ENCODE data around the gene HMOX1. TPM values are rescaled to one million over a fixed set of nuclear protein-coding genes. Genes with fewer than 3 reads are reported as not detected.
"Not testable (repeated sequence)": the region's sequence is repeated elsewhere in the genome, so short reads cannot be mapped to it uniquely, and the experiment has no call there.

The HMOX1 gene
- total RNA-seq, 5 donors from 2014 or later (not counting 1 experiment from before 2014, with no cell fraction given): 0.40 to 2.4 (median 1.0) TPM

DNA sequence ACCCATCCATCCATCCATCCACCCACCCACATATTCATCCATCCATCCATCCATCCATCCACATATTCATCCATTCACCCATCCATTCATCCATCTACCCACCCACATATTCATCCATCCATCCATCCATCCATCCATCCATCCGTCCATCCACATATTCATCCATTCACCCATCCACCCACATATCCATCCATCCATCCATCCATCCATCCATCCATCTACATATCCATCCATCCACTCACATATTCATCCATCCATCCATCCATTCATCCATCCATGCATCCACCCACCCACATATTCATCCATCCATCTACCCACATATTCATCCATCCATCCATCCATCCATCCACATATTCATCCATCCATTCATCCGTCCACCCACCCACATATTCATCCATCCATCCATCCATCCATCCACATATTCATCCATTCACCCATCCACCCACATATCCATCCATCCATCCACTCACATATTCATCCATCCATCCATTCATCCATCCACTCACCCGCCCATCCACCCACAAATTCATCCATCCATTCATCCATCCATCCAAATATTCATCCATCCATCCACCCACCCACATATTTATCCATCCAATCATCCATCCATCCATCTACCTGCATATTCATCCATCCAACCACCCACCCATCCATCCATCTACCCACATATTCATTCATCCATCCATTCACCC, 57.9 kb downstream of the HMOX1 start:
- H3K27ac ChIP-seq (ENCODE audit: low read length); POLR2A ChIA-PET; H3K4me3 ChIP-seq (ENCODE audit: control insufficient read depth in 1 of 2, extremely low read depth in 1 of 2, low read length in 1 of 2); H3K36me3 ChIP-seq (ENCODE audit: control insufficient read depth in 2 of 2, extremely low read depth in 1 of 2, insufficient read depth in 1 of 2, low read length in 1 of 2); H3K27me3 Mint-ChIP-seq; H3K27ac Mint-ChIP-seq; H3K4me1 Mint-ChIP-seq; H3K4me1 ChIP-seq (ENCODE audit: control insufficient read depth in 1 of 2, extremely low read depth in 1 of 2, insufficient read depth in 2 of 2, low read length in 2 of 2); H3K4me3 Mint-ChIP-seq; CTCF ChIA-PET; H3K9me3 ChIP-seq; DNase-seq; H3K9me3 Mint-ChIP-seq; ATAC-seq (replicated peaks in 1 of 4); H3K27me3 ChIP-seq (replicated peaks in 1 of 2; ENCODE audit: control insufficient read depth in 2 of 2, extremely low read depth in 1 of 2, insufficient read depth in 2 of 2, low read length in 1 of 2): not testable (repeated sequence)
- WGBS (ENCODE audit: insufficient coverage): 83% methylated on average over 3 of the region's 3 CpGs
- H3K36me3 Mint-ChIP-seq: peaks cover 25% of the 10 kb centered on the region

DNA sequence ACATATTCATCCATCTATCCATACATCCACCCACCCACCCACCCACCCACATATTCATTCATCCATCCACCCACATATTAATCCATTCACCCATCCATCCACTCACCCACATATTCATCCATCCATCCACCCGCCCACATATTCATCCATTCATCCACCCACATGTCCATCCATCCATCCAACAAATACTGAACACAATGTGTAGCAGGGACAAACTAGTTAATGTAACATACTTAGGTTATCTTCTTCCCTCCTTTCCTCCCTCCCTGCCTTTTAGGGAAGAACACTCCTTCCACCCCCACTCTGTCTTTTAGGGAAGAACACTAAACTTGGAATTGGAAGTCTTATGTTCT, 58.4 kb downstream of the HMOX1 start:
- POLR2A ChIA-PET: no interaction called here
- Histone ChIP-seq H3K27me3 (replicated peaks in 1 of 2; ENCODE audit: control insufficient read depth in 2 of 2, extremely low read depth in 1 of 2, insufficient read depth in 2 of 2, low read length in 1 of 2) (no peaks in the 10 kb centered on the region), H3K9me3 (no peaks in the 10 kb centered on the region), H3K27ac (ENCODE audit: low read length) (no peak overlapping the region), H3K4me3 (ENCODE audit: control insufficient read depth in 1 of 2, extremely low read depth in 1 of 2, low read length in 1 of 2) (no peak overlapping the region), H3K4me1 (ENCODE audit: control insufficient read depth in 1 of 2, extremely low read depth in 1 of 2, insufficient read depth in 2 of 2, low read length in 2 of 2) (no peaks in the 10 kb centered on the region), H3K36me3 (ENCODE audit: control insufficient read depth in 2 of 2, extremely low read depth in 1 of 2, insufficient read depth in 1 of 2, low read length in 1 of 2) (peaks cover 0 to 3% of the 10 kb centered on the region in 2 donors)
- CTCF ChIA-PET: no interaction called here
- H3K4me3 Mint-ChIP-seq: no peak overlapping the region
- H3K4me1 Mint-ChIP-seq: no peaks in the 10 kb centered on the region
- no peaks in the 10 kb centered on the region for H3K9me3 Mint-ChIP-seq
- WGBS (ENCODE audit: insufficient coverage): 100% methylated on average over 1 of the region's 1 CpG
- ATAC-seq (replicated peaks in 1 of 4): no peak
- H3K27ac Mint-ChIP-seq: no peak overlapping the region
- peaks cover 21% of the 10 kb centered on the region for H3K36me3 Mint-ChIP-seq
- H3K27me3 Mint-ChIP-seq: no peaks in the 10 kb centered on the region
- no peak for DNase-seq

DNA sequence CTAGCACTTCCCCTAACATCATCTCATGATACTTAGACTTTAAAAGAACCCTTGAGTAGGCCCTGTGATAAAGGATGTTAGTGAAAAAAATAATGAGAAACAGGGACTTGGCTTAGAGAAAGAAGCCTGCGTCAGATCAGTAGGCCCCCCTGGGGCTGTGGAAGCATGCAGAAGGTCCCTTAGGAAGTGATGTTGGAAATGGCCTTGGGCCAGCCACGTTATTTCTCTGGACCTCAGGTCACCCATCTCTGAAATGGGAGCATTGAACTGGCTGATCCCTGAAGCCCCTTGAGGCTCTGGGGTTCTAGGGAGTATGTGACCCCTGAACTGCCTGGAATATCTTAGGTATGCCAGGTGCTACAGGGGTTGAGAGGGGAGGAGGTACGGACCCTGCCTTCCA, 59.2 kb downstream of the HMOX1 start:
- Histone ChIP-seq H3K4me3 (ENCODE audit: control insufficient read depth in 1 of 2, extremely low read depth in 1 of 2, low read length in 1 of 2) (no peak overlapping the region), H3K9me3 (no peaks in the 10 kb centered on the region), H3K4me1 (ENCODE audit: control insufficient read depth in 1 of 2, extremely low read depth in 1 of 2, insufficient read depth in 2 of 2, low read length in 2 of 2) (no peaks in the 10 kb centered on the region), H3K36me3 (ENCODE audit: control insufficient read depth in 2 of 2, extremely low read depth in 1 of 2, insufficient read depth in 1 of 2, low read length in 1 of 2) (no peaks in the 10 kb centered on the region), H3K27me3 (replicated peaks in 1 of 2; ENCODE audit: control insufficient read depth in 2 of 2, extremely low read depth in 1 of 2, insufficient read depth in 2 of 2, low read length in 1 of 2) (no peaks in the 10 kb centered on the region), H3K27ac (ENCODE audit: low read length) (no peak overlapping the region)
- H3K36me3 Mint-ChIP-seq: peaks cover 18% of the 10 kb centered on the region
- ATAC-seq (replicated peaks in 1 of 4) (no peak), DNase-seq (no peak)
- H3K4me1 Mint-ChIP-seq: no peaks in the 10 kb centered on the region
- no peak overlapping the region for H3K4me3 Mint-ChIP-seq
- no peaks in the 10 kb centered on the region for H3K27me3 Mint-ChIP-seq
- H3K9me3 Mint-ChIP-seq: no peaks in the 10 kb centered on the region
- CTCF ChIA-PET: no interaction called here
- 89% methylated on average over 2 of the region's 3 CpGs for WGBS (ENCODE audit: insufficient coverage)
- no peak overlapping the region for H3K27ac Mint-ChIP-seq
- POLR2A ChIA-PET: no interaction called here

GRCh38 chr22:35441489-35442100, 60.7 kb downstream of the HMOX1 start:
- 93% methylated on average over 9 of the region's 9 CpGs for WGBS (ENCODE audit: insufficient coverage)
- H3K4me3 ChIP-seq (ENCODE audit: control insufficient read depth in 1 of 2, extremely low read depth in 1 of 2, low read length in 1 of 2): no peak overlapping the region
- peaks cover 18% of the 10 kb centered on the region for H3K36me3 Mint-ChIP-seq
- H3K27me3 ChIP-seq (replicated peaks in 1 of 2; ENCODE audit: control insufficient read depth in 2 of 2, extremely low read depth in 1 of 2, insufficient read depth in 2 of 2, low read length in 1 of 2): no peaks in the 10 kb centered on the region
- no peak overlapping the region for H3K4me3 Mint-ChIP-seq
- H3K27ac Mint-ChIP-seq: no peak overlapping the region
- ATAC-seq (replicated peaks in 1 of 4): no peak
- no peaks in the 10 kb centered on the region for H3K9me3 ChIP-seq
- ChIA-PET POLR2A (no interaction called here), CTCF (no interaction called here)
- no peaks in the 10 kb centered on the region for H3K4me1 ChIP-seq (ENCODE audit: control insufficient read depth in 1 of 2, extremely low read depth in 1 of 2, insufficient read depth in 2 of 2, low read length in 2 of 2)
- H3K27me3 Mint-ChIP-seq: no peaks in the 10 kb centered on the region
- no peak overlapping the region for H3K27ac ChIP-seq (ENCODE audit: low read length)
- no peaks in the 10 kb centered on the region for H3K9me3 Mint-ChIP-seq
- DNase-seq: no peak
- H3K4me1 Mint-ChIP-seq: no peaks in the 10 kb centered on the region
- no peaks in the 10 kb centered on the region for H3K36me3 ChIP-seq (ENCODE audit: control insufficient read depth in 2 of 2, extremely low read depth in 1 of 2, insufficient read depth in 1 of 2, low read length in 1 of 2)

DNA sequence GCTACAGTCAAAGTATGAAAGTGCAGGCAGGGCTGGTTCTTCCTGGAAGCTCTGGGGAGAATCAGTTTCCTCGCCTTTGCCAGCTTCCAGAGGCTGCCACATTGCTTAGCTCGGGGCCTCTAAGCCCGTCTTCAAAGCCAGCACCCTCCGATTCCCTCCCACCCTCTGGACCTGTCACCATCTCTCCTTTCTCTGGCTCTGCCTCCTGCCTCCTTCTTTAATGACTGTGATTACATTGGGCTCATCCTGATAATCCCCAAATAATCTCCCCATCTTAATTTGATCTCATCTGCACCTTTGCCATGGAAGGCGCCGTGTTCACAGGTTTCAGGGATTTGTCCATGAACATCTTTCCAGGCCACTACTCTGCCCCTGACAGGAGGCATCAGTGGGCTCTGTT, 61.6 kb downstream of the HMOX1 start:
- 96% methylated on average over 3 of the region's 6 CpGs for WGBS (ENCODE audit: insufficient coverage)
- no peak overlapping the region for H3K4me3 Mint-ChIP-seq
- no peaks in the 10 kb centered on the region for H3K4me1 ChIP-seq (ENCODE audit: control insufficient read depth in 1 of 2, extremely low read depth in 1 of 2, insufficient read depth in 2 of 2, low read length in 2 of 2)
- no peak overlapping the region for H3K27ac ChIP-seq (ENCODE audit: low read length)
- H3K27me3 ChIP-seq (replicated peaks in 1 of 2; ENCODE audit: control insufficient read depth in 2 of 2, extremely low read depth in 1 of 2, insufficient read depth in 2 of 2, low read length in 1 of 2): no peaks in the 10 kb centered on the region
- H3K27ac Mint-ChIP-seq: no peak overlapping the region
- ChIA-PET POLR2A (interaction anchor here in 1 of 2 donors (0.7 kb wide), 1 partner anchor 69 kb away, joined by 3 read pairs; no protein-coding TSS in a partner anchor), CTCF (no interaction called here)
- peaks cover 14% of the 10 kb centered on the region for H3K36me3 Mint-ChIP-seq
- H3K9me3 ChIP-seq: no peaks in the 10 kb centered on the region
- H3K4me1 Mint-ChIP-seq: no peaks in the 10 kb centered on the region
- H3K4me3 ChIP-seq (ENCODE audit: control insufficient read depth in 1 of 2, extremely low read depth in 1 of 2, low read length in 1 of 2): no peak overlapping the region
- no peaks in the 10 kb centered on the region for H3K36me3 ChIP-seq (ENCODE audit: control insufficient read depth in 2 of 2, extremely low read depth in 1 of 2, insufficient read depth in 1 of 2, low read length in 1 of 2)
- DNase-seq (no peak), ATAC-seq (replicated peaks in 1 of 4) (no peak)
- H3K27me3 Mint-ChIP-seq: no peaks in the 10 kb centered on the region
- H3K9me3 Mint-ChIP-seq: no peaks in the 10 kb centered on the region

- no peak overlapping the region for H3K4me3 Mint-ChIP-seq
- POLR2A ChIA-PET: no interaction called here
- DNase-seq: no peak
- peaks cover 0 to 6% (median 0%) of the 10 kb centered on the region in 3 donors for H3K4me1 Mint-ChIP-seq
- no peaks in the 10 kb centered on the region for H3K9me3 Mint-ChIP-seq
- no peaks in the 10 kb centered on the region for H3K27me3 Mint-ChIP-seq
- no peak for ATAC-seq (replicated peaks in 1 of 4)
- no peaks in the 10 kb centered on the region for H3K4me1 ChIP-seq (ENCODE audit: control insufficient read depth in 1 of 2, extremely low read depth in 1 of 2, insufficient read depth in 2 of 2, low read length in 2 of 2)
- H3K36me3 ChIP-seq (ENCODE audit: control insufficient read depth in 2 of 2, extremely low read depth in 1 of 2, insufficient read depth in 1 of 2, low read length in 1 of 2): no peaks in the 10 kb centered on the region
- no peaks in the 10 kb centered on the region for H3K27me3 ChIP-seq (replicated peaks in 1 of 2; ENCODE audit: control insufficient read depth in 2 of 2, extremely low read depth in 1 of 2, insufficient read depth in 2 of 2, low read length in 1 of 2)
- CTCF ChIA-PET: no interaction called here
- peaks cover 11% of the 10 kb centered on the region for H3K36me3 Mint-ChIP-seq
- H3K27ac ChIP-seq (ENCODE audit: low read length): no peak overlapping the region
- H3K4me3 ChIP-seq (ENCODE audit: control insufficient read depth in 1 of 2, extremely low read depth in 1 of 2, low read length in 1 of 2): no peak overlapping the region
- H3K9me3 ChIP-seq: no peaks in the 10 kb centered on the region
- WGBS (ENCODE audit: insufficient coverage): 89% methylated on average over 6 of the region's 6 CpGs
- no peak overlapping the region for H3K27ac Mint-ChIP-seq
Measured at GRCh38 chr22:35443338-35443737, 62.4 kb downstream of the HMOX1 start.
